ENCODE results near the gene CRTAP. TPM values are rescaled to one million over a fixed set of nuclear protein-coding genes. Genes with fewer than 3 reads are reported as not detected.

CRTAP gene
- 130 and 187 TPM in 2 replicates for total RNA-seq

DNA sequence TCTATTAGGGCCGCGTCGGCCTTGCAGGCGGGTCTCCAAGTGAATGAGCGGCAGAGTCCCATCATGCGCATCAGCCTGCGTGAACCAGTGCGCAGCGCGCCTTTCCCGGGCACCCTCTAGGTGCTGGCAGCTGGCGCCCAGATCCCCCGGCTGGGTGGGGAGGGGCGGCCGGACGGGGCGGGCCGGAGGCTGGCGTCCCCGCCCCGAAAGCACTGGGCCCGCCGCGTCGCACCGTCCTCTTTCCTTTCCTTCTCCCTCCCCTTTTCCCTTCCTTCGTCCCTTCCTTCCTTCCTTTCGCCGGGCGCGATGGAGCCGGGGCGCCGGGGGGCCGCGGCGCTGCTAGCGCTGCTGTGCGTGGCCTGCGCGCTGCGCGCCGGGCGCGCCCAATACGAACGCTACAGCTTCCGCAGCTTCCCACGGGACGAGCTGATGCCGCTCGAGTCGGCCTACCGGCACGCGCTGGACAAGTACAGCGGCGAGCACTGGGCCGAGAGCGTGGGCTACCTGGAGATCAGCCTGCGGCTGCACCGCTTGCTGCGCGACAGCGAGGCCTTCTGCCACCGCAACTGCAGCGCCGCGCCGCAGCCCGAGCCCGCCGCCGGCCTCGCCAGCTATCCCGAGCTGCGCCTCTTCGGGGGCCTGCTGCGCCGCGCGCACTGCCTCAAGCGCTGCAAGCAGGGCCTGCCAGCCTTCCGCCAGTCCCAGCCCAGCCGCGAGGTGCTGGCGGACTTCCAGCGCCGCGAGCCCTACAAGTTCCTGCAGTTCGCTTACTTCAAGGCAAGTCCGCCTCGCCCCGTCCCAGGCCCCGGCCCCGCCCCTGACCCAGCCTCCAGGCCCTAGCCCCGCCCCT is at the start of gene CRTAP:
CRTAP (plus strand) TSS at position 243 of the 850 bp plus-strand sequence; CDS start at position 307, 64 bp downstream.

Other genes starting within 250 kb of the CRTAP start
- 0.09 TPM in 2 replicates for gene CCR4, start 162.4 kb upstream of the CRTAP start, total RNA-seq
- gene GLB1, start 16.9 kb upstream of the CRTAP start, total RNA-seq: 33.0 and 51.3 TPM in 2 replicates
- gene TMPPE, start 16.9 kb upstream of the CRTAP start, total RNA-seq: 6.0 and 7.8 TPM in 2 replicates
- 1.9 and 4.4 TPM in 2 replicates for gene SUSD5, start 104.8 kb downstream of the CRTAP start, total RNA-seq
- 13.7 and 17.7 TPM in 2 replicates for gene FBXL2, start 163.4 kb downstream of the CRTAP start, total RNA-seq